IPS DF 19.7 (cell line): ENCODE measurements around the gene GPR35.
"Not testable (repeated sequence)": the region's sequence is repeated elsewhere in the genome, so short reads cannot be mapped to it uniquely, and the experiment has no call there.

Experiments used
- DNase-seq: peaks from one replicate; pipeline ENCODE4 v3.0.0-alpha.2; 2013; ENCODE audit warnings: low read depth, low spot score

Gene GPR35

GRCh38 chr2:240655931-240656886 is 30.9 kb downstream of the GPR35 start:
- no peak for DNase-seq

- not testable (repeated sequence) for DNase-seq
These were observed 34.6 kb downstream of the GPR35 start for GRCh38 chr2:240659883-240660282.

DNA sequence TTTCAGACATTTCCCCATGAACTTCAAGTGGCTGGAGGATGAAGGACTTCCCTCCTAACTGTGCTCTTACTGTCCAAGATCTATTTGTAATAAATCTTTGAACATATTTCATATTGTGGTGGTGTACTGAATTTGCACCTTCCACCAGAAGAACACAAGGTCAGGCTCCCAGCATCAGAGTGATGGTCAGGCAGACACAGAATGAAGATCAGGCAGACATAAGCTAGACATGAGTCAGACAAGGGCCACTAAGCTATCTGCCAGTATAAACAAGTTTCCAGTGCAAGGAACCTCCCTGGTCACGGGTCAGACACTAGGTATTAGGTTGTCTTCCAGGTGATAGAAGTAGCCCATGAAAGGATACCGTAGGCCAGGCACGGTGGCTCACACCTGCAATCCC is 37.4 kb downstream of the GPR35 start:
- DNase-seq, result no peak

DNA sequence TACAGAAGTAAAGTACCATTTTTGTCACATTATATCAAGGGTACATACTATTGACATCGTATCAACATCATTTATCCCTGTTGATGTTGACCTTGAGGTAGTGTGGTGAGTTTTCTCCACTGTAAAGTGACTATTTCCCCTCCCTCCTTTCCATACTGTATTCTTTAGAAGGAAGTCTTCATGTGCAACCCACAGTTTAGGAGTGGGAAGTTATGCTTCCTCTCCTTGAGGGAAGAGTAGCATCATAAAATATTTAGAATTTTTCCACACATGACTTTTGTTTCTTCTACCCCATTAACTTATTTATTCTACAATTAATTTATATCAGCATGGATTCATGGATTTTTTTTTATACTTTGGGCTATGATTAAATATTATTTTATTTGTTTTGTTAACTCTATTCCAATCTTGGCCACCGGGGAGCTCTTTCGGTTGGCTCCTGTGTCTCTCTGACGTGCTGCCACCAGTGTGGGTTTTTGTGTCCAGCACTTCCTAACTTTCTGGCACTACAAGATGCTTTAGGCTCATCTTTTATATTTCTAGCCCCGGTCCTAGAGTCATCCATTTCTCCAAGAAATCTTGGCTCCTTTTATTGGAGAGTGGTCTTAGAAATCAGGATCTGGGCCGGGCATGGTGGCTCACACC is 38.4 kb downstream of the GPR35 start:
- DNase-seq, result no peak

DNA sequence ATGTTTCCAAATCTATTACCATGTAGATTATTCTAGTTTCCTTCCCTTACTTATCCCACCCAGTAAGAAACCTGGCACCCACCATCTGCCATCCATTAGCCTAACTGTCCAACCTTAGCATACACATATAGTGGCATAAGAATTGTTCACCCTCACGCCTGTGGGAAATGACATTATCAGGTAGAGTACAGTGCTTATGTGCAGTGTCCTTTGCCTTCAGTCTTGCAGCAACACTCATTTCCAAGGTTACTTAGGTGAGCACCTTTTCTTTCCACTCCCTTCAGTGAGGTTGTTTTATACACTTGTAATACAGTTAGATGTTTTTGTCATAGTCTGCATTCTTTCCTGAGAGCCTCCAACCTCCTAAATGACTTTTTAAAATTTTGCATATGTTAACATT is 39.3 kb downstream of the GPR35 start:
- no peak for DNase-seq

- no peak for DNase-seq
These were observed 45.1 kb downstream of the GPR35 start for GRCh38 chr2:240670402-240670801.

DNA sequence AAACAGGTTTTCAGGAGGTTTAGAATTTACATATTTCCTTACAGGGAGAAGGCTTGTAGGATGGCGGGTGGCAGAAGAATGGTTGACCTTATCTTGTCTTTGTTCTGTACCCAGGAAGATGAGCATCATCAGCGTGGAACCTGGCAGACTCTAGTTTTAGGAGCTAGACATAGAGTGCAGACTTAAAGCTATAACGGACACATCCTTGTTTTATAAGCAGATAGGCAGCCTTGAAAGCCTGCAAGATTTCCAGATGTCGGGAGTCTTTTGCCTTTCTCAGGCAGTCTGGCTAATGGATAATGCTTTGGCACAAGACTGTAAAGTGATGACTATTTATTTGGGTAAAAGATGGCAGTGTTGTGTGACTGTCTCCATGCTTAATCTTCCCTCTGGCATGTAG is 45.7 kb downstream of the GPR35 start:
- DNase-seq, result no peak

DNA sequence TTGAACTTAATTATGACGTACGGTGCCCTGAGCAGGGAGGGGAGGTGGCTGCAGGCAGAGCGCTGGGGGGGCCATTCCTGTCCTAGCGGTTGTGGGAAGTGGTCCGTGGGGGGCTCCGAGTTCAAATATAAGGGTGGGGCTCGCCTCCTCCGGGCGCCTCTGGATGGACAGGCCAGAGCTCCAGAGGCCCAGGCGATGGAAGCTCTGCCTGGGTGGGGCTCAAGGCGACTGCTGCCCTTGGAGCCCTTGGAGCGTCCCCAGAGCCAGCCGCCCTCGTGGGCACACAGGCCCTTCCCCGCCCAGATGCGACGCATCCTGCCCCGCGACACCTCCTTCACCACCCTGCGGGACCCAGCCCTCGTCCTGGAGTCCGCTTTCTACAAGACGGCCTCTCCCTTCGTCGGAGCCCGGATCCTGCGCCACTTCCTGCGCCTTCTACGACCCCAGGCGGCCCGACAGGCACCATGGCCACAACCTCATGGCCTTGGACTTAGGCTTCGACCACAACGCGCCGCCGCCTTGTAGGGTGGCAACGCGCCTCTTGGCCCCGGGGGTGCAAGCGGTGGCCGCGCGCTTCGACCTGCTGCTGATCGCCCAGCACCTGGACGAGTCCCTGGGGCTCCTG is 46.9 kb downstream of the GPR35 start:
- no peak for DNase-seq

- DNase-seq, result no peak
These were observed 47.5 kb downstream of the GPR35 start for GRCh38 chr2:240672701-240673190.

- not testable (repeated sequence) for DNase-seq
These were observed 49.3 kb downstream of the GPR35 start for GRCh38 chr2:240674461-240675184.

DNA sequence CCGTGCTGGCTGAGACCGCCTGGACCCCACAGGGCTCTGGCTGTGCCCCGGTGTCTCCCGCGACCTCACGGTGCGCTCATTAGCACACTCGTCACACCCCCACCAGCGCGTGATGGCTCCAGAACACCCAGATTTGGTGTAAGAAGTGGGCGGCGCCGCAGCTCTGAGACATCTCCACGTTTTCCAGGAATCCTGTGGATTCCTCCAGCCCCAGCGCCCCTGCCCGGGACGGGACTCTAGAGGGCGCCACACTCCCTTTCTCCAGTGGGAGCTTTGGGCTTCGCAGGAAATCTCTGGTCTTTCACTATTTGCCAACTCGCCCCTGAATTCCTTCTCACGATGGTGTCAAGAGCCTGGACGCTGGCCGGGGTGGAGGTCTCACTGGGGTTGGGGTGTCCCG is 50.1 kb downstream of the GPR35 start:
- not testable (repeated sequence) for DNase-seq

DNA sequence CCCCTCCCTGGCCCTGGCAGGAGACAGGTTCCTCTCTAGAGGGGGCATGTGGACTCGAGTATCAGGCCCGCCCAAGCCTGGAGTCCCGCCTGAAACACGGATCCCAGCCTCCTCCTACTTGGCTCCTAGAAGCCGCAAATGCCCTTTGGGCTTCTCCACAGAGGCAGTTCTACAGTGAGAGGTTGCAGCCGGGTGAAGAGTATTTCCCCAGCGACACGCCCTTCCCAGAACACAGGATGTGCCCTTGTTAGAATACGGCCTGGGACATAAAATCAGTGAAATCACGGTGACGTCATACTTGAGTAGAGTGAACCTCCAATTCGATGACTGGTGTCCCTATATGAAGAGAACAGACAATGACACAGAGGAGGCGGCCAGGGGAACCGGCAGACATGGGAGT is 52.8 kb downstream of the GPR35 start:
- not testable (repeated sequence) for DNase-seq

- not testable (repeated sequence) for DNase-seq
These were observed 53.6 kb downstream of the GPR35 start for GRCh38 chr2:240678909-240679308.

- not testable (repeated sequence) for DNase-seq
These were observed 54.9 kb downstream of the GPR35 start for GRCh38 chr2:240680185-240680584.
